Keratinocyte (primary cell): Measurements from ENCODE around the gene SH2D3C. TPM values are rescaled to one million over a fixed set of nuclear protein-coding genes. Genes with fewer than 3 reads are reported as not detected.

Experiments
- DNase-seq: peaks from one replicate; pipeline ENCODE4 v3.0.0-alpha.2; 2011; ENCODE audit warnings: low read depth, missing footprints, low spot score
- FAIRE-seq: peaks from 2 replicates; lab custom pipeline; 2011; peaks lifted over from hg19 to GRCh38; lab: Jason Lieb, UNC
- H2AFZ ChIP-seq: 2 replicates; pipeline ENCODE4 v1.6.0; 2012; ENCODE audit warnings: low read length, control low read depth, inconsistent platforms; ENCODE audit not compliant: control insufficient read depth
- H3K27ac ChIP-seq: 2 replicates; pipeline ENCODE4 v1.5.1; 2011; ENCODE audit warnings: low read length; ENCODE audit not compliant: control insufficient read depth, insufficient read depth
- H3K27me3 ChIP-seq: 3 replicates; pipeline ENCODE4 v1.6.0; 2011; ENCODE audit warnings: low read length; ENCODE audit not compliant: control insufficient read depth, insufficient read depth; ENCODE audit errors: extremely low read depth
- H3K36me3 ChIP-seq, 2 experiments: 2 replicates in 1 of 2; 3 replicates in 1 of 2; pipeline ENCODE4 v1.5.1; 2011; ENCODE audit warnings: low read length in 2 of 2, mild to moderate bottlenecking in 1 of 2; ENCODE audit not compliant: control insufficient read depth in 2 of 2, insufficient read depth in 2 of 2; ENCODE audit errors: extremely low read depth in 1 of 2
- H3K4me1 ChIP-seq: 3 replicates; pipeline ENCODE4 v1.5.1; 2011; ENCODE audit warnings: low read length; ENCODE audit not compliant: control insufficient read depth, insufficient read depth; ENCODE audit errors: extremely low read depth
- H3K4me2 ChIP-seq: 3 replicates; pipeline ENCODE4 v1.6.0; 2011; ENCODE audit warnings: low read depth, low read length; ENCODE audit not compliant: control insufficient read depth, insufficient read depth; ENCODE audit errors: extremely low read depth
- H3K4me3 ChIP-seq, 3 experiments: fragments of 200-600 bp in 1 of 3; sonication (generic) in 1 of 3; 2 replicates in 2 of 3; 3 replicates in 1 of 3; pipeline ENCODE4 v1.5.1; 2011 to 2016; ENCODE audit warnings: low read length in 3 of 3, mild to moderate bottlenecking in 3 of 3, control low read depth in 2 of 3, inconsistent platforms in 1 of 3, low read depth in 1 of 3, mixed read lengths in 1 of 3, mixed run types in 1 of 3, moderate library complexity in 1 of 3; ENCODE audit not compliant: control insufficient read depth in 2 of 3, insufficient read depth in 2 of 3; ENCODE audit errors: extremely low read depth in 1 of 3
- H3K79me2 ChIP-seq: 2 replicates; pipeline ENCODE4 v1.6.0; 2012; ENCODE audit warnings: low read length; ENCODE audit not compliant: control insufficient read depth, insufficient read depth
- H3K9ac ChIP-seq: 3 replicates; pipeline ENCODE4 v1.6.0; 2011; ENCODE audit warnings: low read length; ENCODE audit not compliant: control insufficient read depth, insufficient read depth; ENCODE audit errors: extremely low read depth
- H3K9me1 ChIP-seq: 3 replicates; pipeline ENCODE4 v1.6.0; 2011; ENCODE audit warnings: low read length; ENCODE audit not compliant: control insufficient read depth, insufficient read depth; ENCODE audit errors: extremely low read depth
- H3K9me3 ChIP-seq: 2 replicates; pipeline ENCODE4 v1.5.1; 2012; ENCODE audit warnings: low read depth, low read length; ENCODE audit not compliant: control insufficient read depth
- H4K20me1 ChIP-seq: 3 replicates; pipeline ENCODE4 v1.6.0; 2011; ENCODE audit warnings: low read length; ENCODE audit not compliant: control insufficient read depth, insufficient read depth; ENCODE audit errors: extremely low read depth
- EZH2 ChIP-seq: IDR thresholded peaks from one replicate; pipeline ENCODE4 v1.6.1; 2012; ENCODE audit warnings: inconsistent platforms, mild to moderate bottlenecking, low read length, moderate library complexity
- dilution Hi-C: fragments of 300-500 bp; cut with MboI; formaldehyde crosslinking; loops from one replicate; pipeline ENCODE4 v1.7.0; 2020; ENCODE audit warnings: low sequenced_read_pairs; ENCODE audit not compliant: extremely low pct_ligation_motif_present
- polyA plus RNA-seq, 5 experiments: library from polyadenylated mRNA; depleted of rRNA in 3 of 5; stranded (reverse) in 3 of 5; stranded (forward) in 1 of 5; unstranded in 1 of 5; fragments of >200 nt; gene quantifications; 1 replicate in 1 of 5; 2 replicates in 3 of 5; 3 replicates in 1 of 5; pipeline versions ENCODE4 v1.2.1 to v1.2.3, GENCODE V29; 2011 to 2012; ENCODE audit warnings: missing spikeins in 2 of 5, low read depth in 1 of 5, low replicate concordance in 1 of 5
- TF ChIP-seq, protein P1 (sequence below), 3 experiments: IDR thresholded peaks in 1 of 3; conservative IDR thresholded peaks in 1 of 3; optimal IDR thresholded peaks in 1 of 3; 2 replicates in 2 of 3; 3 replicates in 1 of 3; pipeline versions ENCODE3 to v1.5.1; 2011; ENCODE audit warnings: low read length in 3 of 3, mild to moderate bottlenecking in 3 of 3, moderate library complexity in 2 of 3, control low read depth in 1 of 3, inconsistent platforms in 1 of 3; ENCODE audit not compliant: insufficient read depth in 2 of 3; ENCODE audit errors: extremely low read depth in 1 of 3

SH2D3C gene
- polyA plus RNA-seq, 1 donor (not counting 4 experiments of a cell fraction or from before 2014, with no cell fraction given), result 0.12 TPM

DNA sequence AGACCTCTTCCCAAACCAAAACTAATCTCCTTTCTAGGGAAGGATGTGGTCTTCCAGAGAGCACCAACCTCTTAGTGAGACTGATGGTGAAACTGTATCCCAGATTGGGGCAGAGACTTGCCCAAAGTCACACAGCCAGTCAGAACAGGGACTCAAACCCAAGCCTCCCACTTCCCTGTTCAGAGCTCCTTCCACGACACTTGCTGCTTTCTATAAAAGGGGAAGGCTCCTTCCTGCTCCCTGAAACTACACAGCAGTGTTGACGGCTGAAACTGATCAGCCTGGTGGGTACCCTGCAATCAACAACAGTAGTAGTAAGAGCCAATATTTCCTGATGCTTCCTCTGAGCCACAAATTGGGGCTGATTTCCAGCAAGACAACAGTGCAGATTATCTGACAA, 44.9 kb downstream of the SH2D3C start:
- Histone ChIP-seq H3K9ac (no peak overlapping the region), H4K20me1 (no peaks in the 10 kb centered on the region), H3K36me3 (peaks cover 0 to 3% of the 10 kb centered on the region in 2 experiments), H2AFZ (no peak overlapping the region), H3K9me3 (no peaks in the 10 kb centered on the region), H3K27me3 (no peaks in the 10 kb centered on the region), H3K4me2 (no peak overlapping the region), H3K79me2 (no peaks in the 10 kb centered on the region), H3K4me3 (no peak overlapping the region), H3K9me1 (no peaks in the 10 kb centered on the region), H3K4me1 (peaks cover 10% of the 10 kb centered on the region), H3K27ac (no peak overlapping the region)
- FAIRE-seq, result no peak
- TF ChIP-seq, protein P1, sequence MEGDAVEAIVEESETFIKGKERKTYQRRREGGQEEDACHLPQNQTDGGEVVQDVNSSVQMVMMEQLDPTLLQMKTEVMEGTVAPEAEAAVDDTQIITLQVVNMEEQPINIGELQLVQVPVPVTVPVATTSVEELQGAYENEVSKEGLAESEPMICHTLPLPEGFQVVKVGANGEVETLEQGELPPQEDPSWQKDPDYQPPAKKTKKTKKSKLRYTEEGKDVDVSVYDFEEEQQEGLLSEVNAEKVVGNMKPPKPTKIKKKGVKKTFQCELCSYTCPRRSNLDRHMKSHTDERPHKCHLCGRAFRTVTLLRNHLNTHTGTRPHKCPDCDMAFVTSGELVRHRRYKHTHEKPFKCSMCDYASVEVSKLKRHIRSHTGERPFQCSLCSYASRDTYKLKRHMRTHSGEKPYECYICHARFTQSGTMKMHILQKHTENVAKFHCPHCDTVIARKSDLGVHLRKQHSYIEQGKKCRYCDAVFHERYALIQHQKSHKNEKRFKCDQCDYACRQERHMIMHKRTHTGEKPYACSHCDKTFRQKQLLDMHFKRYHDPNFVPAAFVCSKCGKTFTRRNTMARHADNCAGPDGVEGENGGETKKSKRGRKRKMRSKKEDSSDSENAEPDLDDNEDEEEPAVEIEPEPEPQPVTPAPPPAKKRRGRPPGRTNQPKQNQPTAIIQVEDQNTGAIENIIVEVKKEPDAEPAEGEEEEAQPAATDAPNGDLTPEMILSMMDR (optimal IDR thresholded peaks at IDR 0.05 in 1 of 3, IDR thresholded peaks at IDR 0.05 in 1 of 3, conservative IDR thresholded peaks at IDR 0.05 in 1 of 3; ENCODE audit: extremely low read depth in 1 of 3, insufficient read depth in 2 of 3, low read length in 3 of 3), result no peak
- no peak for TF ChIP-seq EZH2
- dilution Hi-C loops, result no loop called here
- no peak for DNase-seq

DNA sequence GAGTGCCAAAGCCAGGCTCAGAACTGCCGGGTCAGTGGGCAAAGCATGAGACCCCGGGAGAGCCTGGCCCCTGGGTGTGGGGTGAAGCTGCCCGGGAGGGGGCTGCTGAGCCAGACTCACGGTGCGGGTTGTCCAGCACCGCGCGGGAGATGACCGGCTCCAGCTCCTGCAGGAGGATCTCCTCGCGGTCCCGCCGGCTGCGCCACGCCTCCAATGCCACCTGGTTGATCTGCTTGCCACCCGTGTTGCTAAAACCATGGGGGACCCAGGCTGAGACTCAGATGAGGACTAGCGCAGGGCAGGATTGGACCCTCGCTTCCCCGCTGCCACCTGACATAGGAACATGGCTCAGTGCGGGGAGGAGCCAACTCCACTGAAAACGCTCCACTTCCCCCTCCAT, 46.0 kb downstream of the SH2D3C start:
- H3K27me3 ChIP-seq, result no peaks in the 10 kb centered on the region
- H3K79me2 ChIP-seq, result no peaks in the 10 kb centered on the region
- peaks cover 10% of the 10 kb centered on the region for H3K4me1 ChIP-seq
- TF ChIP-seq EZH2, result no peak
- TF ChIP-seq, protein P1 (optimal IDR thresholded peaks at IDR 0.05 in 1 of 3, IDR thresholded peaks at IDR 0.05 in 1 of 3, conservative IDR thresholded peaks at IDR 0.05 in 1 of 3; ENCODE audit: extremely low read depth in 1 of 3, insufficient read depth in 2 of 3, low read length in 3 of 3), result no peak
- DNase-seq (no peak), FAIRE-seq (no peak)
- H3K36me3 ChIP-seq, result peaks cover 0 to 3% of the 10 kb centered on the region in 2 experiments
- H3K4me2 ChIP-seq, result no peak overlapping the region
- no peak overlapping the region for H3K9ac ChIP-seq
- H3K9me3 ChIP-seq, result no peaks in the 10 kb centered on the region
- no peak overlapping the region for H3K4me3 ChIP-seq
- no peaks in the 10 kb centered on the region for H3K9me1 ChIP-seq
- H4K20me1 ChIP-seq, result no peaks in the 10 kb centered on the region
- dilution Hi-C loops, result no loop called here
- no peak overlapping the region for H2AFZ ChIP-seq
- no peak overlapping the region for H3K27ac ChIP-seq
